SIG-M5 treated with dmso at 0.1 percent for 504 hours (cell line): ENCODE data around the gene MRAS.

ENCODE experiments used
- DNase-seq: peaks from one replicate; lab custom pipeline; 2025; ENCODE audit not compliant: unreplicated experiment; lab: John Stamatoyannopoulos, UW

The MRAS gene

DNA sequence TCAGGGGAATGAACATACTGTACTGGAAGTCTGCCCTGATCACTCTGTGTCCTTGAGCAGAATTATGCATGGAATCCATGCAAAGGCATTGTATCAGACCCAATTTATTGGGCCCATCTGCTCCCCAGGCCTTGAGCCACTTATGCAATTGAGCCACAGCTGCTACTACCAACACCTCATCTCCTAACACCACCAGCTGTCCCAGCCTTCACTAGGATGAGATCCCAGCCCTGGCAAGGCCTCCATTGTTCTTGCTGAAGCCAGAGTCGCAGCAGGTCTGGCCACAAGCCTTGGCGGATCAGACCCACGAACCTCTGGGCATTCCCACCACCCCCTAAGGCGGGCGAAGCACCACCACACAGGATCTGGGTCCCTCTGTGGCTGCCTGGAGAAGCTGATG, 9.6 kb upstream of the MRAS start:
- DNase-seq: no peak

DNA sequence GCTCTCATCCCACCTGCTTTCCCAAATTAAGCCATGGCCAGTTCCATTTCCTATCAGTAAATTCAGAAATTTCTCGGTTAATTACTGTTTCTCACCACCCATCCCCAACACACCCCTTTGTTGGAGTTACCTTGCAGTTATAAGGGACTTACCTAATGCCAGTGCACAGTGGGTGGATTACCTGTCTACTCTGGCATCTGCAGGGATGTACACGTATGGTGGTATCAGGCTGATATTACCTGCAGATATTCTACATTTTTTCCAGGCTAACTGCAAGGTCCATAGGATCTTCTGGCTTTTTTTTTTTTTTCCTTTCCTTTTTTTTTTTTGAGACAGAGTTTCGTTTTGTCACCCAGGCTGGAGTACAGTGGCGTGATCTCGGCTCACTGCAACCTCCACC, 7.9 kb upstream of the MRAS start:
- no peak for DNase-seq

DNA sequence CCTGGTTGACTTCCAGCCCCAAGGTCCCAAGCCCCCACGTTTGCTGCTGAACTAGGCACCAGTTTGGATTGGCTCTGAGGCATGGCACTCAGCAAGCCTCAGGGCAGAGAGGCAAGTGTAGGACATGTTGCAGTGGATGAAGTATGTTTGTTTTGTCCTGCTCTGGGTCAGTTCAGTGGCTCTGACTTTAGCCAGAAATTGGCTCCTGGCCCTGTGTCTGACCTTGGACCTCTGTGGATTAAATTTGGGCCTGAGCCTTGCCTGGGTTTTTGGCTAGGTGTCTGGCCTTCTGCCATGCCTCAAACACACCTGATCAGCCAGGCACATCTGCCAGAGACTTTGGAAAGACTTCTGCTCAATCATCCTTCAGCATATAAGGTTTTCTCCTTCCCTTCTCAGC, 3.6 kb upstream of the MRAS start:
- no peak for DNase-seq

DNA sequence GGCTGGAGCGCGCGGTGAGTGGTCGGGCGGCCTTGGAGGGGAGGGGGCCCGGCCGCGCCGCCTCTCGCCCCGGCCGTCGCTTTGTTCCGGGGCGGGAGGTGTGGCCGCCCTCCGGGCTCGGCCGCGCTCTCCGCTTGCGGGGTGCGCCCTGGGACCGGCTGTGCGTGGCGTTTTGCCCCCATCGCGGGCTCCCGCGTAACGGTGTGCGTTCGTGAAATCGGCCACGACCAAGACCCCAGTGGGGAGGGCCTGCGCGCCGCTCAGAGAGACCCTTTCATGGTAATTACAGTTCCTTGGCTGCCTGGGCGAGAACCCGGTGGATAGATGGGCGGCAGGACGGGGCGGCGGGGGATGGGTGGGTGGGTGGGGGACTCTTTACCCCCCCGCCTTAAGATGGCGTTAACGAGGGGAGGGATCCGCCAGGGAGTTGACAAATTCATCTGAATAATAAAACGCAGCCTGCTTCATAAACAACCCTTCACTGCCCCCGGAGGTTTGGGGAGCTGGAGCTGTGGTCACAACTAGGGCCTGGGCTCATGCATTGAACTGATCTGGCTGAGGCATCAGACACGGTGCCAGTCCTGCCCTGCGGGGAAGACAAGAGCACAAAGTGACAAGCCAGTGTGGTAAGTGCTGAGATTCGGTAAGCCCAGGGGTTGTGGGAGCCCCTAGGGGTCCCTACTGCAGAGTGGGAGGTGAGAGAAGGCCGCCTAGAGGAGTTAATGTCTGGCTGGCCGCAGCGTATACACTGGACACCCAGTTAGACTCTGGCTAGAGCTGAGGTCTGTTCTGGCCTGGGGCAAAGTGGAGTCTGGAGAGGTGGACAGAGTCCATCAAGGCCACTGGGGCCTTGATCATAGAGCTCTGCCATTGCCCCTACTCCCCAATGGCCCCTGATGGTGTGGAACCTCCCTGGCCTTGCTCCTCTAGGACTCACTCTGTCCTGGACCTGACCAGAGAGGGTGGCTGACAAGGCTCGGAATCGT, 668 bp downstream of the MRAS start:
- DNase-seq: peak; percentile 31

DNA sequence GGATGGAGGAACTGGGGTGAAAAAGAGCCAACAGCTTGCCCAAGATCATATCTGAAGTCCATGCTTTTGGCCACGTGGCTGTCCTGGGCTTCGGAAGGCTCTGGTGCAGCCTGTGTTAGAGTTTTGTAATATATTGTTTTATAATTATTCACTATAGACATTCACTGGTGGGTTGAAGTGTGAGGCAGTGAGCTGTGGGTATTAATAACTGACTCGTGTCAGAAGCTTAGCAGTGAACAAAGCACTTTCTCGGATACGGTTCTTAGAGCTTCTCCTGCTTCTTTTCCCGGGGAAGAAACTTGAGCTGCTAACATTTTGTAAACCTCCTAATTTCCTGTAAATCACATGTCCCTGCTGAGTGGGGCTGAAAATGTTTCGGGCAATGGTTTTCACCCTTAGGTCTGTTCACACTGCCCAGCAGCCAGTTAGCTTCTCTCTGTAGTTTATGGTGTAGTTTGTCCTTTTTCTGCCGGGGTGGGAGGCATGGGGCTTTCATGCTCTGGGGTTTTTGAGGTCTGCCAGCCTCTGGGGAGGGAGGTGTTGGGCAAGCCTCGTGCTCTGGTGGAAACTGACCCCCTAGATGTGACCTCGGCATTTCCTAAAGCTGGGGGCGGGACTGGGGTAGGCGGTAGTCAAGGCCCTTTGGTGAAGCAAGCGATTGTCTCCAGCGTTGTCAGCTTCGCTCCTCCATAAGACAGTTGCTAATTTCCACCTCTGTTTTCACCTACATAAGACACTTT, 1.7 kb downstream of the MRAS start:
- peak; percentile 76 for DNase-seq

DNA sequence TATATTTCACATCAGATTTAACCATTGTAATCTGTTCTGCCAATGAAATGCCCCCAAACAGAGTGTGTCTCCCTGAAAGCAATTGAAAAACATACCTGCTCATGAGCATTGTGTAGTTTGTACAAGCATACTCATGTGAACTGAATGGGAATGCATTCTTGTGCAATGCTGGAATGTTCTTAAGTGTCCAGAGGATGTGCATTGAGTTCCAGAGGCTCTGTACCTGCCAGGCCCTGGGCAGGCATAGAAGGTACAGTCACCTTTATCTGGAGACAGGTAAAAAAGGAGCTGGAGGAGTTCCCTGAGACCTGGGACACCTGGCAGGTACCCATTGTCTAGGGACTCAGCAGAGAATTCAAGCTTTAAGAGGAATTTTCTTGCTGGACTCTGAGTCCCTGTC, 2.8 kb downstream of the MRAS start:
- no peak for DNase-seq

DNA sequence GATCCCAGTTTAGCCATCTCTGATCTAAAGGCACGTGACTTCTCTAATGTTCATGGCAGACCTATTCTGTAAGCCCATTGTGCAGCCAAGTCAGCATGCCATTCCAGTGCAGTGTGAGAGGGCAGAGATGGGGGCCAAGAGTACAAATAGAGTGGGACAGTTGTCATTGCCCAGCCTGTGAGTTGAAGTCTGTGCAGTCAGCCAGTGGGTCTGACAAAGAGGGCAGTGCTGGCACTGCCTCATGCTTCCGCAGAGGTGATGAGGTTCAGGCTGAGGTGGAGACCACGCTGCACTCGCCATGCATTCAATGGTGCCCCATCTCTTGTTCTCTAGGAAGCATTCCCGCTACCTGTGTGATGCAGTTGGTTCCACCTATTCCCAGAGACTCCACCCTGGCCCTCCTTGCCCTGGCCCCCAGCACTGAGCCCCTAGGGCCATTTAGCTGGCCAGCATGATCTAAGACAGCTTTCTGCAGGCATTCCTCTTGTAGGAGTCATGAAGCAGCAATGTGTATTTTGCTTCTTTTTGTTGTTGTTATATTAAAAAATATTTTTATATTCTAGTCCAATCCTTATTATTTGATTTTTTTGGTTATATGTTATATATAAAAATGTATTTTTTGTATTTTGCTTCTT, 3.7 kb downstream of the MRAS start:
- DNase-seq: no peak

DNA sequence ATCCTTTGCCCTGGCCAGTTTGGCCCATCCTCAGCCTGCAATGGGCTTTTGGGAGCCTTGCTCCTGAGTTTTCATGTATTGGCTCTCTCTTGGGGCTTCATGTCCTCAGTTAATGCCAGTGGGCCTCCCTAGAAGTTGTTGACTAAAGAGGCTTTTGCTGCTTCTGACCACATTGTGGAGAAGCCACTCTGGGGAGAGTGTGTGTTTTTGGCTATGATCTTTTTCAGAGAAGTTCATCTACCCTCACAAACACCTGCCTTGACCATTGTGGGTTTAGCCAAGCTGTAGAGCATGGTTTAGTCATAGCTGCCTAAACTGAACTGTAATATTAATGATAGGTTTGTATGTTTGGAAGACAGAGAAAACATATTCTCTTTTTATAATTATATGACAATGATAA, 6.0 kb downstream of the MRAS start:
- no peak for DNase-seq

DNA sequence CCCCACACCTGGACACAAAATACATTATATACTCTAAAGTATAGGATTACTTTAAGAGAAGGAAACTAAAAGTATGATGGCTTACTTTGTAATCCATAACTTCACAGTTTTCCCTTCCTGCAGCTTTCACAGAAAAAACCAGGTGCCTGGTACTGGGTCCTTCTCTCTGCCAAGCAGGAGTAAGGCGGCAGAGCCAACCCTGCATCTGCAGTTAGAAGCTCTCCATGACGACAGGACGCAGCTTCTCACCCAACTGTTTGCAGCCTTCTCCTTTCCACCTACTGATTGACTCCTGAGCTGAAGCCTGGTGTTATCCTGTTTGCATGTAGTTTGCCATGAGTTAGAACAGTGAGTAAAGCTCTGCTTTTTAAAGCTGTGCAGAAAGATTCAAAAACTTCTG, 6.7 kb downstream of the MRAS start:
- no peak for DNase-seq

DNA sequence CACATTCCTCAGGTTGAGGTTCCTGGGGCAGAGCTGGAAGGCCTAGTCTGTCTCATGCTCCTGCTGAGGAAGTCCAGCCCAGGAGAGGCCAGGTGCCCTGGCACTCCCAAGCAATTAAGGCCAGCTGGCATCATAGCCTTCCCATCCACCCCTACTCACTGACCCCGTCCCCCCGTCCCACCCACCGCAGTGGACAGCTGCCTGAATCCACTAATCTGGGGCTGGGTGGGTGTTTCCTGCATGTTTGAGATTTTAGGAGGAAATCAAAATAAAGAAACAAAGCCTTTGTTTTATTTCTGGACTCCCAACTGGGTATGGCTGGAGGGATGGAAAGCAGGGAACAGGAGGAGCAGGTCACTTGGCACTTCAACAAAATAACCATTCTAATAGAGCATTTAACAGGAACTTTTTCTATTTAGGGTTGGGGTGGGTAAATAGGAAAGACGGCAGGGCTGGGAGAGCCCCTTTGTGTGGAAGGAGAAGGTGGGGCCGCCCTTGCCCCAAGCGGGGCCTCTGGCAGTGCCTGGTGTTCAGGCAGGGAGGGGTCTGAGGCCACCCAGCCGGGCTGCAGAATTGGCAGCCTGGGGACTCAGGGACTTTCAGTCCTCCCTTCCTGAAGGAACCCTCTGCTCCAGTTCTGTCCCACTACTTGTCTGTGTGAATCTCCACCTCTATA, 8.5 kb downstream of the MRAS start:
- no peak for DNase-seq

DNA sequence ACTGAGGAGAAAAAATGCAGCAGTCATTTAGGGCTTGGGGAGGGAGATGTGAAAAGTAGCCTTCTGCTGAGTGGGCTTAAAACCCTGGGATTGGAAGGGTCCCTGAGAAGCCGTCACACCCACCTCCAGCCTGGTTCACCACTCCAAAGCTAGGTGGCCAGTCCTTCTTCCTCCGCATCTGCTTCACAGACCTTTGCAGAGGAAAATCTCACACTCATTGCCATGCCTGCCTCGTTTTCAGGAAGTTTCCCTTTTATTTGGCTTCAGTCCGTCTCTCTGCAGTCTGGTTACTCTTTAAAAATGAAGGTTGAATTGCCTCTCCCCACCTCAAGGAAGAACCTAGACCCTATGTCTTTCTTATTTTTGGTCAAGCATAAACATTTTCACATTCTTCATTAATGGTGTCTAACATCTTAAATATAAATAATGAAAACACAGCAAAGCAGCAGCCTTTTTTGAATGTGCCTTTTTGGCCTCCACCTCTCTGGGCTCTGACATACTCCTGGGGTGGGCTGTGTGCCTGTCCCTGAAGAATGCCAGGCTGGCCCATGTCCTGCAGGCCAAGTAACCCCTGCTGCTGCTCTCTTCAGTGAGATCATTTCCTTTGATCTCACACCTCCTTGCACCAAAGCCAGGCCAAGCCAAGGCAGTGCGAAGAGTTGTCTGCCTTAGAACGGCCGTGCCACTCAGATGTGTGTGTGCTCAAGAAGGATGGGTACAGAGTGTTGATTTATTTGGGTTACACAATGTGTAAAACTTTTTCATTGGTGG, 11.0 kb downstream of the MRAS start:
- no peak for DNase-seq

DNA sequence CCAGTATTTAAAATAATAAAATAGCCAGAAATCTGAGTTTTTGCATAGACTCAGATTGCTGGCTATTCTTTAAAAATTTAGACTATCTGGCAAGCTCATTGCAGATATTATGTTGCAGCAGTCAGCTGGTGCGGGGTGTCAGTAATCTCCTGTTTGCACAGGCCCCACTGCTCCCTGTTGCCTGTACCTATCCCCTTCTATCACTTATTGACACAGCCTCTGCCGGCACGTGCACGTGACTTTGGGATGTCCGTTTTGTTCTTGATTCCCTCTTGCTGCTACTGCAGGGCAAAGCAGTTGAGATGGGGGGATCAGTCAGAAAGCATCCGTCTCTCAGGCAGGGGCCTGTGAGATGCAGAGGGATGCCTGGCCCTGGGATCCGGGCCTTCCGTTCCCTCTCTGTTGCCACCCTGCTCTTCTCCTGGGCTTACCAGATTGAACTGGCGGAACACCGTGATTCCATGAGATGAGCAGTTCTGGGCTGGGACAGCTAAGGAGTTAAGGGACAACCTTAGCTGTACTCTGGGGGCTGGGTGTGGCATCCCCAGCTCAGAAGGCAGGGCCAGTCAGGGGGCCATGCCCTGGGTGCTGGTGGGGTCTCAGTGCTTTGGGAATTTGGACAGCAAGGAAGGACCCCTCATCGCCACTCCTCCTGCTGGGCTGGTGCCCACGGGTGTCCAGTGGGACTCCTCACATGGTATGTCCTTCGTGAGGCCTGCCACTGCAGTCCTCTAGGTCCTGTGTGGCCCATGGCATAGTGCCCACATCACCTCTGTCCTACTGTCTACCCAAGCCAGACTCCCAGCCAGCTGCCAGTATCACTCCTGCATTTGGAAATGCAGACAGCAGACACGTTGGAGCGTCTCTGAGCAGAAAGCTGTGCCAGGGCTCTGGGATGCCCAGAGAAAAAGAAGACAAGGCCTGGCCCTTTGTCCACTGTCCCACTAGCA, 11.8 kb downstream of the MRAS start:
- DNase-seq: no peak

DNA sequence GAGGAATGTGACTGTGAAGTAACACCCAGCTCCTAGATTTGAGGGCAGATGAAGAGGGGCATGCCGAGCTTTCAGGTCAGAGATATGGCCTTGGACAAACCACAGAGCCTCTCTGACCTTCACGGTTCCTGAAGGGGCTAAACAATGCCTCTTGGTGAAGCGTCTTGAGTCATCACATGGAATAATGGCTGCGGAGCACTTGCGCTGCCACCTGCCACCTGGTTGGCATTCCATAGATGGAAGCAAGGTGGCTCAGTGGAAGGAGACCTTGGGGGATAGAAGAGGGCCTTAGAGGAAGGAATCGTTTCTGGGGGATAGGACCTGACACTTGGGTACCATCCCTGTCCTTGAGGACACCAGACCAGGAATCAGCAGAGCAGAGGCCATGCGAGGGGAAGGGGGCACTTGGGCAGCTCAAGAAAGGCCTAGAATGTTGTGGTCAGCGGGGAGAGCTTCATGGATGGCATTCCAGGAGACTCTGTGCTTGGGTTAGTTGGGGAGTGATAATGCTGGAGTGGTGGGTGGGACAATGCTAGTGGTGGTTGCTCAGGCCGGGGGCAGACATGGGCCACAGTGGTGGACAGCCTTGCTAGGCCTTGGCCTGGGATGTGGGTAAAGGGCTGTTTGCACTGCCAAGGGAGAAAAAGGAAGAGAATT, 12.6 kb downstream of the MRAS start:
- DNase-seq: no peak

DNA sequence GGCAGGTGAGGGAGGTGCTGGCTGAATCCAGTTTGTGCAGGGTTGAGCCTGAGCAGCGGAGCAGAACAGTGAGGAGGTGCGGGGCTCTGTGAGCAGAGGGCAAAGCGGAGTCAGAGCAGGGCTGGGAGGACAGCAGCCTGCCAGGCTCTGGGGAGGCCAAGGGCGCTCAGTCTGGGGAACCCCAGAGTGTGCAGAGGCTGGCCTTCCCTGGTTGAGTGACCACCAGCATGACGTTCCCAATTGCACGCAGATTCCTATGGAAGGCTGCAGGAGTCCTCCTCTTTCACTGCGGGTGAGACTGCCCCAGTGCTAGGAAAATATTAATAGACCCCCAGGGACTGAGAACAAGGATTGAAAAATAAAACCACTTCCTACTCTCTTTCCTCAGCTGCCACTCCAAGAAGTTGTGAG, 13.2 kb downstream of the MRAS start:
- no peak for DNase-seq

DNA sequence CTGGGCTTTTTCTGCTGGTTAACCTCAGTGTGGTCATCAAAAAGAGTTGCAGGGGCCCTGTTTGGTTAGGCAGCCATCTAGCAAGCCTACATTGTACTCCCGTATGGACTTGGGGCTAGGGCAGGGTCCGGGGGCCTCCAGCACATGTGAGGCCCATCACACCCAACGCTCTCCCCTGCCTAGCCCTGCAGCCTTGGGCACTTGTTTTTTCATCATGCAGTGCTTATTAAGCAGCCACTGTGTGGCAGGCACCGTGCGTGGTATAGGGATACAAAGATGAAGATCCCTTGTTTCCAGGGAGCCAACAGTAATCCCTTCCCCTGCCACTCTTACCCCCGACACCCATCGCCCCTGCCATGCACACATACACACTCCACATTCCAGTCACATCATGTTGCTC, 14.2 kb downstream of the MRAS start:
- no peak for DNase-seq

DNA sequence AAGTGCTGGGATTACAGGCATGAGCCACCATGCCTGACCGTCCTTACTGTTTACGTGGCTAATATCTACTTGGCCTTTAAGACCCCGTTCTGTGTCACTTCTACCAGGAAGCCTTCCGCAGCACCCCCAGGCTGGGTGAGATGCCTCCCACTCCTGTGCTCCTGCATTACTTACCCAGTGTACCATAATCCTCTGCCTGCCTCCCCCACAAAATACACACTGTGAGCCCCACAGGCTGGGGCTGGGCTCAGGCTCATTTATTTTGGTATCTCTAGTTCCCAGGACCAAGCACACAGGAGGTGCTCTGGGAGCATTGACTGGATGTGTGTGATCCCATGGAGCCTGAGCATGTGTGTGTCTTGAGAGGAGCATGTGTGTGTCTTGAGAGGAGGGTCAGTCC, 14.9 kb downstream of the MRAS start:
- DNase-seq: no peak

DNA sequence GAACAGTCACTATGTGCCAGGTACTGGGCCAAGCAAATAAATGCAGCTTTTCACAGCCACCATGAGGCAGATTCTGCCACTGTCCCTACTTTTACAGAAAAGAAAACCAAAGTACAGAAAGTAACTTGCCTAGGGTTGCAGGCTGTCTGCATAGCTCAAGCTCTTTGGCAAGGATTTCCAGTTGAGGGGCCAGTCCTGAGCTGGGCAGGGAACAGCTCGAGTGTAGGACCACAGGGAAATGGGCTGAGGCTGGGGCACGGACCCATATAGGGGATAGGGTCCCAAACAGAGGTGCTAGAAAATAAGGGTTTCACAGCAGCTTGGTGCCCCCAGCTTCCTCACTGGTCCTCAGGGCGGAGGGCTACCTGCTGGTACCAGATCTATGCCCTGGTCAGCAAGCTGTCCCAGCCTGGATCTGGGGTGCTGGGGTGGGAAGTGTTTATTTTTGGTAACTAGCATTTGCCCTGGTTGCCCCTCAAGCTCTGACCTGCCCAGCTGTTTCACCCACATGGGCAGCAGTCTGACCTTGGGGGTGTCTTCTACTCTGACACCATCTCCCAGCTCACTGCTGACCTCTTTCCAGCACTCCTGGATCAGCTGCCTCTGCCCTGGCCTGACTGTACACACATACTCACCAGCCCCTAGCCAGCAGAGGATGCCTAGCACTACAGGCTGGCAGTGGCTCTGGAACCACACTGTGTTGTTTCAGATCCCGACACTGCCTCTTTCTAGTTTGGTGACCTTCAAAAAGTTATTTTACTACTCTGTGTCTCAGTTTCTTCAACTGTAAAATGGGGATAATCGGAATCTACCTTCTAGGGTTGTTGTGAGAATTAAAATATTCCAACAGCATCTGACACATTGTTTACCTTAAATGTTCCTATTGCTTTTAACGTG, 16.2 kb downstream of the MRAS start:
- no peak for DNase-seq

DNA sequence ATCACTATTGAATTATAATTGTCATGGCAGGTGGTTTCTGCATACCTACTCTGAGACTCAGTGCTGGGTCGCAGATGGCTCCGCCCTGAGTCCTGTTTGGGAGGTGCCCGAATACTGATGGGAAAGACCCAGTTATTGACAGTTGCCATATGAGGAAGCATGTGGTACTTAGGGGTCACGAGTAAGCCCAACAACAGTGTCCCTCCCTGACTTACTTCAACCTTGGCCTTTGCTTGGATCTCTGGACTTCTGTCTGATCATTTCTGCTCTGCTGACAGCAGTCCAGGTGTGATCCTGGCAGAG, 16.8 kb downstream of the MRAS start:
- no peak for DNase-seq
